H9 (cell line): Measurements from ENCODE around the gene CLTCL1. TPM values are rescaled to one million over a fixed set of nuclear protein-coding genes. Genes with fewer than 3 reads are reported as not detected.
"Not testable (repeated sequence)": the region's sequence is repeated elsewhere in the genome, so short reads cannot be mapped to it uniquely, and the experiment has no call there.

Source experiments
- DNase-seq: peaks from one replicate; pipeline ENCODE4 v3.0.0-alpha.2; 2017
- H2AFZ ChIP-seq: one replicate; pipeline ENCODE4 v1.6.1; 2013; ENCODE audit warnings: mild to moderate bottlenecking, low read length, control low read depth, moderate library complexity
- H2AK5ac ChIP-seq: 2 replicates; pipeline ENCODE4 v1.6.1; 2013; ENCODE audit warnings: low read length, control low read depth, mixed read lengths; ENCODE audit not compliant: insufficient read length
- H2BK120ac ChIP-seq: one replicate; pipeline ENCODE4 v1.6.1; 2013; ENCODE audit warnings: low read depth, mild to moderate bottlenecking, low read length, control low read depth, inconsistent platforms; ENCODE audit not compliant: poor library complexity, severe bottlenecking
- H2BK12ac ChIP-seq: 2 replicates; pipeline ENCODE4 v1.6.1; 2013; ENCODE audit warnings: low read length, control low read depth, mixed read lengths, low read depth; ENCODE audit not compliant: insufficient read length
- H2BK15ac ChIP-seq: 2 replicates; pipeline ENCODE4 v1.6.1; 2013; ENCODE audit warnings: low read depth, low read length, control low read depth
- H2BK20ac ChIP-seq: one replicate; pipeline ENCODE4 v1.6.1; 2013; ENCODE audit warnings: low read depth, mild to moderate bottlenecking, low read length, control low read depth, inconsistent platforms; ENCODE audit not compliant: poor library complexity, severe bottlenecking
- H2BK5ac ChIP-seq: 2 replicates; pipeline ENCODE4 v1.6.1; 2013; ENCODE audit warnings: low read length, control low read depth, mixed read lengths; ENCODE audit not compliant: insufficient read length
- H3K14ac ChIP-seq: 2 replicates; pipeline ENCODE4 v1.6.1; 2013; ENCODE audit warnings: low read length, control low read depth; ENCODE audit not compliant: insufficient read depth
- H3K18ac ChIP-seq: 2 replicates; pipeline ENCODE4 v1.6.1; 2013; ENCODE audit warnings: low read depth, mild to moderate bottlenecking, mixed read lengths, low read length, control low read depth; ENCODE audit not compliant: insufficient read length
- H3K23ac ChIP-seq: 2 replicates; pipeline ENCODE4 v1.6.1; 2013; ENCODE audit warnings: low read length, control low read depth, mixed read lengths, low read depth; ENCODE audit not compliant: insufficient read length
- H3K23me2 ChIP-seq: 2 replicates; pipeline ENCODE4 v1.6.1; 2013; ENCODE audit warnings: low read depth, mild to moderate bottlenecking, mixed read lengths, low read length, control low read depth; ENCODE audit not compliant: insufficient read length, poor library complexity, severe bottlenecking
- H3K27ac ChIP-seq: 2 replicates; pipeline ENCODE4 v1.5.1; 2013; ENCODE audit warnings: low read length, control low read depth, mixed read lengths, low read depth; ENCODE audit not compliant: insufficient read length
- H3K27me3 ChIP-seq: 2 replicates; pipeline ENCODE4 v1.6.1; 2013; ENCODE audit warnings: low read length, control low read depth, inconsistent platforms; ENCODE audit not compliant: insufficient read depth
- H3K4ac ChIP-seq: 2 replicates; pipeline ENCODE4 v1.6.1; 2013; ENCODE audit warnings: low read depth, mild to moderate bottlenecking, control low read depth, inconsistent platforms, low read length, moderate library complexity
- H3K4me1 ChIP-seq: 2 replicates; pipeline ENCODE4 v1.6.1; 2013; ENCODE audit warnings: low read length, control low read depth, inconsistent platforms; ENCODE audit not compliant: insufficient read depth
- H3K4me2 ChIP-seq: 2 replicates; pipeline ENCODE4 v1.6.1; 2013; ENCODE audit warnings: low read length, control low read depth, mixed read lengths; ENCODE audit not compliant: insufficient read length, insufficient read depth
- H3K56ac ChIP-seq: 2 replicates; pipeline ENCODE4 v1.6.1; 2013; ENCODE audit warnings: low read depth, mild to moderate bottlenecking, mixed read lengths, low read length, control low read depth; ENCODE audit not compliant: insufficient read length
- H3K79me1 ChIP-seq: 2 replicates; pipeline ENCODE4 v1.6.1; 2013; ENCODE audit warnings: low read depth, mild to moderate bottlenecking, moderate library complexity, low read length, control low read depth, inconsistent platforms; ENCODE audit not compliant: insufficient read depth, poor library complexity, severe bottlenecking
- H3K79me2 ChIP-seq: 2 replicates; pipeline ENCODE4 v1.6.1; 2013; ENCODE audit warnings: low read length, control low read depth, inconsistent platforms; ENCODE audit not compliant: insufficient read depth
- H3K9ac ChIP-seq: 2 replicates; pipeline ENCODE4 v1.6.1; 2013; ENCODE audit warnings: low read length, control low read depth, mixed read lengths; ENCODE audit not compliant: insufficient read length; ENCODE audit errors: extremely low read depth
- H3K9me3 ChIP-seq: one replicate; pipeline ENCODE4 v1.6.1; 2013; ENCODE audit warnings: low read depth, low read length, inconsistent platforms; ENCODE audit not compliant: control insufficient read depth
- H3T11ph ChIP-seq: one replicate; pipeline ENCODE4 v1.6.1; 2013; ENCODE audit warnings: mild to moderate bottlenecking, low read length, control low read depth, inconsistent platforms
- H4K20me1 ChIP-seq: one replicate; pipeline ENCODE4 v1.6.1; 2013; ENCODE audit not compliant: control insufficient read depth, insufficient read length, insufficient read depth
- H4K5ac ChIP-seq: 2 replicates; pipeline ENCODE4 v1.6.1; 2013; ENCODE audit warnings: low read depth, mild to moderate bottlenecking, mixed read lengths, low read length, control low read depth; ENCODE audit not compliant: insufficient read length
- H4K8ac ChIP-seq: replicated peaks from 2 replicates; pipeline ENCODE4 v1.6.1; 2013; ENCODE audit warnings: low read length, control low read depth, mixed read lengths, low read depth; ENCODE audit not compliant: insufficient read length
- H4K91ac ChIP-seq: 2 replicates; pipeline ENCODE4 v1.6.1; 2013; ENCODE audit warnings: low read depth, mild to moderate bottlenecking, moderate library complexity, mixed read lengths, low read length, control low read depth; ENCODE audit not compliant: insufficient read length
- H3K27ac Mint-ChIP-seq, 3 experiments: 2 replicates in 2 of 3; 3 replicates in 1 of 3; pipeline ENCODE4 v1.8.0; 2020 to 2021; ENCODE audit warnings: mixed read lengths in 3 of 3, mild to moderate bottlenecking in 1 of 3, moderate library complexity in 1 of 3
- H3K27me3 Mint-ChIP-seq: 2 replicates; pipeline ENCODE4 v1.8.0; 2021; ENCODE audit warnings: low read depth, mild to moderate bottlenecking, moderate library complexity, mixed read lengths
- H3K36me3 Mint-ChIP-seq, 3 experiments: 2 replicates in 2 of 3; 3 replicates in 1 of 3; pipeline ENCODE4 v1.8.0; 2020 to 2021; ENCODE audit warnings: low read depth in 3 of 3, mixed read lengths in 3 of 3; ENCODE audit not compliant: insufficient read depth in 1 of 3
- H3K4me1 Mint-ChIP-seq, 2 experiments: 2 replicates each; pipeline ENCODE4 v1.8.0; 2020; ENCODE audit warnings: mixed read lengths in 2 of 2
- H3K4me3 Mint-ChIP-seq, 2 experiments: 2 replicates in 1 of 2; 3 replicates in 1 of 2; pipeline ENCODE4 v1.8.0; 2020 to 2021; ENCODE audit warnings: mild to moderate bottlenecking in 2 of 2, mixed read lengths in 2 of 2, moderate library complexity in 1 of 2
- H3K9me3 Mint-ChIP-seq, 2 experiments: 2 replicates in 1 of 2; 3 replicates in 1 of 2; pipeline ENCODE4 v1.8.0; 2020; ENCODE audit warnings: mild to moderate bottlenecking in 2 of 2, mixed read lengths in 2 of 2, moderate library complexity in 1 of 2
- WGBS: extraction: QIAGEN DNeasy Blood & Tissue Kit; methylation state at CpG from one replicate; pipeline ENCODE4 v1.1.7; 2013; ENCODE audit warnings: missing lambda C conversion rate, low lambda C conversion rate, mixed read lengths; ENCODE audit not compliant: insufficient read length; ENCODE audit errors: extremely low coverage; 5-methylcytosine and 5-hydroxymethylcytosine counted together
- total RNA-seq: library from RNA; stranded (reverse); gene quantifications from 2 replicates; pipeline ENCODE4 v1.2.1, GENCODE V29; 2021
- TF ChIP-seq, protein P1 (sequence below): fragments of 200-600 bp; sonication (generic); conservative IDR thresholded peaks from 3 replicates; pipeline ENCODE4 v1.8.0; 2021; ENCODE audit warnings: antibody characterized with exemption, mild to moderate bottlenecking

Gene CLTCL1
- total RNA-seq, 1 experiment from 2014 or later: 11.1 TPM

DNA sequence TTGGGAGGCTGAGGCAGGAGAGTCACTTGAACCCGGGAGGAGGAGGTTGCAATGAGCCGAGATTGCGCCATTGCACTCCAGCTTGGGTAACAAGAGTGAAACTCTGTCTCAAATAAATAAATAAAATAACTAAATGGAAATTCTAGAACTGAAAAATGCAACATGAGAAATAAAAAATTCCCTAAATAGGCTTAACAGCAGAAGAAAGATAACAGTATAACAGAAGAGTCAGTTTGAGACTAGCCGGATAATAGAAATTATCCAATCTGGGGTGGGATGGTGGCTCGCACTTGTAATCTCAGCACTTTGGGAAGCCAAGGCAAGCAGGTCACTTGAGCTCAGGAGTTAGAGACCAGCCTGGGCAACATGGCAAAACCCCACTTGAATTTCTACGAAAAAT is 127.1 kb downstream of the CLTCL1 start:
- Histone ChIP-seq H3K4me1 (no peaks in the 10 kb centered on the region), H3K9me3 (no peaks in the 10 kb centered on the region), H3K56ac (no peak overlapping the region), H3K23ac (no peak overlapping the region), H3K79me1 (no peaks in the 10 kb centered on the region), H3K23me2 (no peaks in the 10 kb centered on the region), H3K18ac (no peak overlapping the region), H4K91ac (no peak overlapping the region), H2BK5ac (no peak overlapping the region), H2BK12ac (no peak overlapping the region), H2BK20ac (no peak overlapping the region), H3K4me2 (no peak overlapping the region), H3K14ac (no peak overlapping the region), H3K27ac (no peak overlapping the region), H4K8ac (no peak overlapping the region), H3T11ph (no peak overlapping the region), H3K9ac (no peak overlapping the region), H2AFZ (no peak overlapping the region), H2BK15ac (no peak overlapping the region), H2BK120ac (no peak overlapping the region), H3K27me3 (no peaks in the 10 kb centered on the region; the same call in 1 of the 2 replicates), H4K5ac (no peak overlapping the region), H2AK5ac (no peak overlapping the region), H3K79me2 (no peaks in the 10 kb centered on the region), H4K20me1 (no peaks in the 10 kb centered on the region), H3K4ac (no peak overlapping the region)
- peaks cover under 1 to 11% of the 10 kb centered on the region in 2 experiments for H3K4me1 Mint-ChIP-seq
- DNase-seq: no peak
- peaks cover 82% of the 10 kb centered on the region for H3K27me3 Mint-ChIP-seq
- WGBS: no CpG with 5 or more reads among the region's 6 CpGs
- no peak overlapping the region for H3K4me3 Mint-ChIP-seq
- TF ChIP-seq, protein P1, sequence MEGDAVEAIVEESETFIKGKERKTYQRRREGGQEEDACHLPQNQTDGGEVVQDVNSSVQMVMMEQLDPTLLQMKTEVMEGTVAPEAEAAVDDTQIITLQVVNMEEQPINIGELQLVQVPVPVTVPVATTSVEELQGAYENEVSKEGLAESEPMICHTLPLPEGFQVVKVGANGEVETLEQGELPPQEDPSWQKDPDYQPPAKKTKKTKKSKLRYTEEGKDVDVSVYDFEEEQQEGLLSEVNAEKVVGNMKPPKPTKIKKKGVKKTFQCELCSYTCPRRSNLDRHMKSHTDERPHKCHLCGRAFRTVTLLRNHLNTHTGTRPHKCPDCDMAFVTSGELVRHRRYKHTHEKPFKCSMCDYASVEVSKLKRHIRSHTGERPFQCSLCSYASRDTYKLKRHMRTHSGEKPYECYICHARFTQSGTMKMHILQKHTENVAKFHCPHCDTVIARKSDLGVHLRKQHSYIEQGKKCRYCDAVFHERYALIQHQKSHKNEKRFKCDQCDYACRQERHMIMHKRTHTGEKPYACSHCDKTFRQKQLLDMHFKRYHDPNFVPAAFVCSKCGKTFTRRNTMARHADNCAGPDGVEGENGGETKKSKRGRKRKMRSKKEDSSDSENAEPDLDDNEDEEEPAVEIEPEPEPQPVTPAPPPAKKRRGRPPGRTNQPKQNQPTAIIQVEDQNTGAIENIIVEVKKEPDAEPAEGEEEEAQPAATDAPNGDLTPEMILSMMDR: no peak
- H3K9me3 Mint-ChIP-seq: no peaks in the 10 kb centered on the region
- H3K36me3 Mint-ChIP-seq: no peaks in the 10 kb centered on the region
- H3K27ac Mint-ChIP-seq: no peak overlapping the region

DNA sequence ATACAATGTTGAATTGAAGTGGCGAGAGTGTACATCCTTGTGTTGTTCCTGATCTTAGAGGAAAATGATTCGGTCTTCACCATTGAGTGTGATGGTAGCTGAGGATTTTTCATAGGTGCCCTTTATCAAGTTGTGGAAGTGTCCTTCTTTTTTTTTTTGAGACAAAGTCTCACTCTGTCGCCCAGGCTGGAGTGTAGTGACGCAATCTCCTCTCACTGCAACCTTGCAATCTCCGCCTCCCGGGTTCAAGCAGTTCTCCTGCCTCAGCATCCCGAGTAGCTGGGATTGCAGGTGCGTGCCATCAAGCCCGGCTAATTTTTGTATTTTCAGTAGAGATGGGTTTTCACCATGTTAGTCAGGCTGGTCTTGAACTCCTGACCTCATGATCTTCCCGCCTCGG is 132.9 kb downstream of the CLTCL1 start:
- not testable (repeated sequence) for H3K27ac ChIP-seq, H3K4me3 Mint-ChIP-seq, H2BK20ac ChIP-seq, H3K4me1 ChIP-seq, H3K4ac ChIP-seq, H3K23me2 ChIP-seq, H3K14ac ChIP-seq, H3K79me1 ChIP-seq, H4K20me1 ChIP-seq, H3T11ph ChIP-seq, H3K27me3 ChIP-seq, H3K56ac ChIP-seq, H3K36me3 Mint-ChIP-seq, H3K79me2 ChIP-seq, H3K4me2 ChIP-seq, H3K18ac ChIP-seq, H2AFZ ChIP-seq, H2BK5ac ChIP-seq, H2BK12ac ChIP-seq, H4K91ac ChIP-seq, H3K23ac ChIP-seq, H4K5ac ChIP-seq, H2BK120ac ChIP-seq, H3K4me1 Mint-ChIP-seq, H3K9me3 Mint-ChIP-seq, H4K8ac ChIP-seq, DNase-seq, H2BK15ac ChIP-seq, H2AK5ac ChIP-seq, H3K9ac ChIP-seq, H3K9me3 ChIP-seq
- Mint-ChIP-seq H3K27ac (peak overlapping the region in 1 of 3 experiments; percentile 15; a peak in 1 of 7 replicates), H3K27me3 (peaks cover 83% of the 10 kb centered on the region)
- WGBS: no CpG with 5 or more reads among the region's 11 CpGs
